Endometrial microvascular endothelial cells (primary cell): ENCODE results near the gene SRP9. TPM values are rescaled to one million over a fixed set of nuclear protein-coding genes. Genes with fewer than 3 reads are reported as not detected.
"Not testable (repeated sequence)": the region's sequence is repeated elsewhere in the genome, so short reads cannot be mapped to it uniquely, and the experiment has no call there.

Experiments used
- in situ Hi-C: cut with HindIII; loops from 2 replicates; pipeline ENCODE4 v1.10.0; 2017; ENCODE audit warnings: low sequenced_read_pairs, low pct_unique_long_range_greater_than_20kb; ENCODE audit errors: inconsistent ontology term
- total RNA-seq: library from RNA; depleted of rRNA; stranded (reverse); fragments of >200 nt; gene quantifications from one replicate; pipeline ENCODE4 v1.2.3, GENCODE V29; 2015; ENCODE audit errors: inconsistent ontology term

Gene SRP9
- total RNA-seq, 1 donor from 2014 or later, result 402 TPM

DNA sequence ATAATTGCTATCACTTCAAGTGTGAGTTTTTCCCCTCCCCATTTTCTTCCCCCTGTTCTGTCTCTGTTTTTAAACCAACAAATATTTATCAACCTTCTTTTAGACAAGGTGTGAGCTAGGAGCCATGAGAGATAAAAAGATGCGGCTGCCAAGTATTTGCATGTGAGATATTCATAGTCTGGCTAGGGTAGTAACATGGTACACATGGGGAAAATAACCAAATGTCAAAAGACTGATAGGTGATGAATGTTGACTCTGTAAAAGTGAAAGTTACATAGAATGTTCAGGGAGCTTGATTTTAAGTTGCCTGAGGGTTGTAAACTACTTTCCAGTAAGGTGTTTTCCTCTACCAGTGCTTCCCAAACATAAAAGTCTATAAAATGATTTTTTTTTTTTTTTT lies 25.4 kb upstream of the SRP9 start:
- in situ Hi-C loops, result no loop called here

DNA sequence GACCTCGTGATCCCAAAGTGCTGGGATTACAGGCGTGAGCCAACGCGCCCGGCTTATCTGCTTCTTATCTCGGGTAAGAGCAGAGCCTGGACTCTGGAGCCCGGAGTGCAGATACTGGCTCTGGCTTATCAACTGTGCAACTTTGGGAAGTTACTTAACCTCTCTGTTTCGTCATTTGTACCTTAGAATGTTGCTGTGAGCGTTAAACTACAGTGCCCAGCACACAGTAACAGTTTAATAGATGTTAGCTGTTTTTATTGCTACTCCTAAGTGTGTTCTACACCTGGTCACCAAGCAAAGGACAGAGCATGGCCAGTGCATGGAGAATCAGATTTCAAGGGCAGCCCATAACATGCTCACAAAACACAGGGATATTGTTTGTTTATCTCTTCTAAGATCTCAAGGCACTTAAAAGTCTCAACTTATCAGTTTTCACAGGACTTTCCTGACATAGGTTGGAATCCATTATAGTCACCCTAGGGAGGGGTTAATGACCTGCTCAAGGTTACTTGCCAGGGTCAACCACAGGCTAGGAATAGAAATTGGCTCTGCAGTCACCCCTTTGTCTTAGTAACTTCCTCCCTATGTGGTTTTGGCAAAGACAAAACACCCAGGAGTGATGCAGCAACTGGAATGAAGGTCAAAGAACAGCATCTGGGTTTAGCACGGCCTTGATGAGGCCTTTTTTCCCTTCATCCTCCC lies 22.5 kb upstream of the SRP9 start:
- in situ Hi-C loops, result no loop called here

GRCh38 chr1:225755671-225756319 lies 21.8 kb upstream of the SRP9 start:
- in situ Hi-C loops, result no loop called here

DNA sequence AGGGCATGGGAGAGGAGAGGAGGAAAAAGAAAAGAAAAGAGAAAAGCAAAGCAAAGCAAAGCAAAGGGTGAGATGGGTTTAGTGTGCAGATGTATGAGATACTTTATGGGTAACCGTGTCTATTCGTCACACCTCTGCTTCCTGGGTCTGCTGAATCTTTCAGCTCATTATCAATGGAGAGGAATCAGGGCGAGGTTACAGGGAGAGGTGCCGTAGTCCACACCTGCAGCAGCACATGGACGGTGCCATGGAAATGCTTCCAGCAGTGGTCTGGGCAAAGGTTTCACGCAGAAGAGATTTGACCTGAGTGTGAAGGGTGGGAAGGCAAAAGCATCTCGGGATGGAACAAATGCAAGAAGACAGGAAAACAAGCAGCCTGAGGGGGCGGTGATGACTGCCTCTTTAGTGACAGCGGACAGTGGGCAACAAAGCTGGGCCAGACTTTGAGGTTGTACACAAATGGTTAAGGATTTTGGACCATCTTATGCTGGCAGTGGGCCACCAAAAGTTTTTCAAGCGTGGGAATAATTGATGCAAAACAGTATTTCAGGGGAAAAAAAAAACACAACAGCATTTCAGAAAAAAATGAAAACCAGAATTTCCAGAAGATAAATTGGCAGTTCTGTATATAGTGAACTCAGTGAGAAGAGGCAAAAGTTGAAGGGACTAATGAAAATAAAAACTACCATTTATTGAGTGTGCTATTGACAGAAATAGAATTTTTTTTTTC lies 19.5 kb upstream of the SRP9 start:
- in situ Hi-C loops, result no loop called here

GRCh38 chr1:225759972-225760371 lies 17.7 kb upstream of the SRP9 start:
- in situ Hi-C loops, result not testable (repeated sequence)

DNA sequence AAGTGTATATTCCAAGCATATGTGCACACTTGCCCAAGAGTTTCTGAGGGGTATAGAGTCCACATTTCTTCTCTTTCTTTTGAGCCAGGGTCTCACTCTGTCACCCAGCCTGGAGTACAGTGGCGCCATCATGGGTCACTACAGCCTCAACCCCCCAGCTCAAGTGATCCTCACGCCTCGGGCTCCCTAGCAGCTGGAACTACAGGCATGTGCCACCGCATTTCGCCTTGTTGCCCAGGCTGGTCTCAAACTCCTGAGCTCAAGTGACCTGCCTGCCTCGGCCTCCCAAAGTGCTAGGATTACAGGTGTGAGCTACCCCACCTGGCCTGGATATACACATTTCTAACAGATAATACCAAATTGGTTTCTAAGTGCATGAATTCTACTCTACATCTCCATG lies 17.1 kb upstream of the SRP9 start:
- in situ Hi-C loops, result no loop called here

DNA sequence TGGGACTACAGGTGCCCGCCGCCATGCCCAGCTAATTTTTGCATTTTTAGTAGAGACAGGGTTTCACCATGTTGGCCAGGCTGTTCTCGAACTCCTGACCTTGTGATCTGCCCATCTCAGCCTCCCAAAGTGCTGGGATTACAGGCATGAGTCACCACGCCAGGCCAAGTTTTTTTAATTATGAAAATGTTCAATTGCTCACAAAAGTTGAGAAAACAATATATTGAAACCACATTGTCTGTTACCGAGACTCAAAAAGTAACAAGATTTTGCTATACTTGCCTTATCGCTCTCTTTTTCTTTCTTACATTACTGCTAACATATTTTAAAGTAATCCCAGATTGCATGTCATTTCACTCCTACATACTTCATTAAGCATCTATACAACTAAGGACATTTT lies 16.2 kb upstream of the SRP9 start:
- in situ Hi-C loops, result not testable (repeated sequence)

GRCh38 chr1:225762002-225762441 lies 15.6 kb upstream of the SRP9 start:
- in situ Hi-C loops, result no loop called here

GRCh38 chr1:225762444-225762843 lies 15.2 kb upstream of the SRP9 start:
- in situ Hi-C loops, result no loop called here

- in situ Hi-C loops, result no loop called here
Observed at GRCh38 chr1:225763716-225764548, 13.7 kb upstream of the SRP9 start.

DNA sequence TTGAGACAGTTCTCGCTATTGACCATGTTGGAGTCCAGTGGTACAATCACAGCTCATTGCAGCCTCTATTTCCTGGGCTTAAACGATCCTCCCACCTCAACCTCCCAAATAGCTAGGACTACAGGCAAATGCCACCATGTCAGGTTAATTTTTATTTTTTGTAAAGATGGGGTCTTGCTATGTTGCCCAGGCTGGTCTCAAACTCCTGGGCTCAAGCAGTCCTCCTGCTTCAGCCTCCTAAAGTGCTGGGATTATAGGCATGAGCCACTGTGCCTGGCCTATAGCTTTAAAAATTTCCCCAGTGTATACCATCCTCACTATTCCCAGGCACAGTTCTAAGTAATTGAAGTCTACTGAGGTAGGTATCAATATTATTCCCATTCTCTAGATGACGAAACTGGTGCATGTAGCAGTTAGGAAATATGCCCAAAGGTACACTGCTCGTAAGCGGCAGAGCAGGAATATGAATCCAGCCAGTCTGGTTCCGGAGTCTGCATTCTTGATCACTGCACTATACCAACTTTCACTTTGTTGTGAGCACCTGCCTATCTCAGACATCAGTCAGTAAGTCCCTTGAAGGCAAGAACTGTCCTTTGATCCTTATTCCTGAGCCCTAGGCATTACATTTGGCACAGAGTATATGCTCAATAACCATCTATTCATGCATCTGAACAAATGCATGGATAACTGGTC lies 11.5 kb upstream of the SRP9 start:
- in situ Hi-C loops, result no loop called here

DNA sequence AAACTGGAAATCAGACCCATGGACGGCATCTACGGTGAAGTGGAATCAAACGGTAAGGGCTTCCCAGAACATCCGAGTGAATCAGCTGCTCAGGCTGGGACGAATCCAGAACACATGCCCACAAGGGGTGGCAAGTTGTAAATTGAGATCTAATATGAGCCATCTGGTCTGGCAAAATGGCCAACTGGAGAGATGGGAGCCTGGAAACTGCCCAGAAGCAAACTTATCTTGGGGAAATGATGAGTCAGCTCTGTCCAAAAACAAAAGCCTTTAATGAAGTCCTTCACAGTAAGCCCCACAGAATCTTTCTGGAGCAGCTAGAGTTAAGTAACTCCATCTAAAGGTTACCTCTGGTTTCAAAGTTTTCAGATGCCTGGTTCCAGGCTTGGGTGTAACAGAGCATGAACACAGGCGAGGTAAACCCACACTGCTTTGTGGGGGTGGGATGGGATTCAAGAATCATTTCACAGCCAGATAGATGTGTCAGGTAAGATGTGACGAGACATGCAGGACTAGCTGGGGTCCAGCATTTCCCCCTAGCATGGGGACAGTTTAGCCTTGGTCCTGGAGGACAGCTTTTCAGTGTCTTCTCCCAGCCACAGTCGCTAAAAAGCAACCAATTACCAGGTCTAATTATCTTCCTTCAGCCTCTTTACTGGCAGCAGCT lies 10.5 kb upstream of the SRP9 start:
- in situ Hi-C loops, result no loop called here

GRCh38 chr1:225767634-225768540 lies 9.7 kb upstream of the SRP9 start:
- in situ Hi-C loops, result no loop called here

DNA sequence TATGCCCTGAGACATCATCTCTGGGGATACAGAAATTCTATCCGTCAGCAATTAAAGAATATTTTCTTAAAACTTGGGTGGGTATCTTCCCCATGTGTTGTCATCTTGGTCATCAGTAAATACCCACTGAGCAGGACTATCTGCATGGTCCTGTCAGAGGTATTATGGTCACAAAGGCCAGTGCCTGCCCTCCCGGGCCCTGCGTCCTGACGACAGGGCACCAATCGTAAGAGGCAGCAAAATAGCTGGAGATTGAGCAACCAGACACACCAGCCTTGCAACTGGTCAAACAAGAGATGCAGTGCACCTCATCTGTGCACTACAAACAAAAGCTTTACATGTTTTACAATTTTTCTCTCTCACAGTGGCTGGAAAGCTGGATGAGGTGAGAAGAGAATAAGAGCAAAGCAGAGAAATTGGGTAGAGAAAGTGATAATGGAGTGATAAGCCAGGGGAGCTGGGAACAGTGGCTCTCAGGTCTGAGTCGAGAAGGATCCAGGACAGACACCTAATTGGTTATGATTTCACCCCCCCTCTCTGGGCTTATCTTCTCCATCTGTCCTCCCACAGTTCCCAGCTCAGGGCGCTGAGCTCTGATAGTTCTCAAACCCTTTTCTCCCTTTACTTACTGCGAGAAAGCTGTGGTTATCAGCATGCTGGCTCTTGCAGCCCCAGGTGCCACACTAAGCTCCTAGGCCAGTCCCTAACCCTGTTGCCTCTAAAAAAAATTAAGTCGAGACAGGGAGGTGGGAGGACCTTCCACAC lies 8.8 kb upstream of the SRP9 start:
- in situ Hi-C loops, result no loop called here

GRCh38 chr1:225769687-225770086 lies 7.9 kb upstream of the SRP9 start:
- in situ Hi-C loops, result loop anchor here (10.0 kb wide), 1 partner anchor 215 kb away; no protein-coding TSS in a partner anchor

GRCh38 chr1:225770561-225771248 lies 6.9 kb upstream of the SRP9 start:
- in situ Hi-C loops, result loop anchor here (10.0 kb wide), 1 partner anchor 216 kb away; no protein-coding TSS in a partner anchor
